GM12873 (cell line): ENCODE measurements around the gene MVP.
A peak's percentile ranks its signal among the peaks of the same experiment; 100 is the strongest.

ENCODE experiments used
- CTCF ChIP-seq: IDR thresholded peaks from 2 replicates; pipeline ENCODE4 v1.5.1; 2012; ENCODE audit warnings: low read depth, mild to moderate bottlenecking, moderate library complexity, low read length, control low read depth; ENCODE audit not compliant: insufficient read depth; ENCODE audit errors: missing control alignments

The MVP gene

GRCh38 chr16:29820271-29820701 lies at the start of gene MVP:
Gene MVP (plus strand): TSS chr16:29820462. CDS start chr16:29830550, 10,088 bp downstream.
- TF ChIP-seq CTCF, result no peak

GRCh38 chr16:29774730-29775129 lies 45.5 kb upstream of the MVP start:
- TF ChIP-seq CTCF, result no peak

- no peak for TF ChIP-seq CTCF
Measured at GRCh38 chr16:29775742-29776408, 44.4 kb upstream of the MVP start.

GRCh38 chr16:29777576-29778350 lies 42.5 kb upstream of the MVP start, which contains the start of gene ZG16:
Gene ZG16 (plus strand): TSS chr16:29778256. CDS start chr16:29779267, 1,011 bp downstream.
- TF ChIP-seq CTCF, result no peak

GRCh38 chr16:29779474-29779873 lies 40.8 kb upstream of the MVP start:
- TF ChIP-seq CTCF, result no peak

- TF ChIP-seq CTCF, result no peak
Measured at GRCh38 chr16:29784157-29784556, 36.1 kb upstream of the MVP start.

GRCh38 chr16:29784901-29785500 lies 35.3 kb upstream of the MVP start:
- TF ChIP-seq CTCF, result peak; percentile 97
